HCT116 (cell line): ENCODE results near the gene NARF. TPM values are rescaled to one million over a fixed set of nuclear protein-coding genes. Genes with fewer than 3 reads are reported as not detected.
"Not testable (repeated sequence)": the region's sequence is repeated elsewhere in the genome, so short reads cannot be mapped to it uniquely, and the experiment has no call there.

ENCODE experiments used
- ATAC-seq: fragments of 200-7000 bp; cut with Tn5 transposase; 2 replicates; pipeline ENCODE4 v1.9.1; 2020; ENCODE audit warnings: mild to moderate bottlenecking, moderate library complexity
- BruUV-seq: library from RNA; stranded (reverse); fragments of 400-500 nt; replicated peaks from 2 replicates; lab custom pipeline; 2021; lab: Mats Ljungman, UMichigan
- CTCF ChIA-PET: fragments of 300-600 bp; sonication (Branson Sonifier 250); formaldehyde crosslinking; loops from one replicate; lab custom pipeline; 2021; ENCODE audit warnings: antibody characterized with exemption; lab: Charles Lee
- POLR2A ChIA-PET: fragments of 300-600, 350-600 bp; sonication (Branson Sonifier 250); formaldehyde crosslinking; loops from one replicate; lab custom pipeline; 2021; ENCODE audit warnings: antibody characterized with exemption; lab: Charles Lee
- RAD21 ChIA-PET, 2 experiments: fragments of 300-600 bp; sonication (Branson Sonifier 250); formaldehyde crosslinking; loops; one replicate each; lab custom pipeline; 2023; ENCODE audit warnings: low total read pairs in 2 of 2; ENCODE audit not compliant: uncharacterized antibody in 2 of 2, unreplicated experiment in 2 of 2, low non-redundant PET in 1 of 2; lab: Charles Lee
- DNase-seq: peaks from one replicate; pipeline ENCODE4 v3.0.0-alpha.2; 2010; ENCODE audit warnings: low read depth, low spot score
- H2AFZ ChIP-seq: fragments of 200-600 bp; shearing (Covaris generic), sonication (generic); 2 replicates; pipeline ENCODE4 v1.6.1; 2017; ENCODE audit warnings: low read depth, mixed run types, mixed read lengths, antibody characterized with exemption, low read length; ENCODE audit not compliant: poor library complexity, severe bottlenecking
- H3K27ac ChIP-seq: 2 replicates; pipeline ENCODE4 v1.5.1; 2012; ENCODE audit warnings: low read depth, low read length
- H3K27me3 ChIP-seq: fragments of 200-600 bp; sonication (generic); 2 replicates; pipeline ENCODE4 v1.6.1; 2016; ENCODE audit warnings: mixed run types, low read length, mixed read lengths; ENCODE audit not compliant: insufficient read depth
- H3K36me3 ChIP-seq, 2 experiments: fragments of 200-500 bp in 1 of 2; fragments of 200-600 bp in 1 of 2; sonication (Bioruptor generic) in 1 of 2; sonication (generic) in 1 of 2; 2 replicates each; pipeline versions ENCODE4 v1.5.1 to v1.6.1; 2014 to 2016; ENCODE audit warnings: low read length in 2 of 2, inconsistent platforms in 1 of 2, mixed read lengths in 1 of 2, mixed run types in 1 of 2; ENCODE audit not compliant: insufficient read depth in 2 of 2, control insufficient read depth in 1 of 2
- H3K4me1 ChIP-seq, 2 experiments: fragments of 200-600 bp in 1 of 2; sonication (generic) in 1 of 2; 2 replicates each; pipeline versions ENCODE4 v1.5.1 to v1.6.1; 2012 to 2017; ENCODE audit warnings: low read length in 2 of 2, inconsistent platforms in 1 of 2, mild to moderate bottlenecking in 1 of 2, mixed read lengths in 1 of 2, mixed run types in 1 of 2, moderate library complexity in 1 of 2; ENCODE audit not compliant: insufficient read depth in 2 of 2, control insufficient read depth in 1 of 2
- H3K4me2 ChIP-seq: fragments of 200-600 bp; sonication (generic); 2 replicates; pipeline ENCODE4 v1.6.1; 2017; ENCODE audit warnings: mixed run types, low read length, mixed read lengths
- H3K4me3 ChIP-seq, 2 experiments: fragments of 200-600 bp in 1 of 2; sonication (generic) in 1 of 2; replicated peaks in 1 of 2; 2 replicates each; pipeline ENCODE4 v1.5.1; 2011 to 2016; ENCODE audit warnings: low read length in 2 of 2, control low read depth in 1 of 2, low read depth in 1 of 2, mild to moderate bottlenecking in 1 of 2, mixed read lengths in 1 of 2, mixed run types in 1 of 2
- H3K79me2 ChIP-seq: fragments of 200-600 bp; sonication (generic); 2 replicates; pipeline ENCODE4 v1.6.1; 2017; ENCODE audit warnings: mild to moderate bottlenecking, mixed run types, low read length, moderate library complexity, mixed read lengths; ENCODE audit not compliant: insufficient read depth
- H3K9ac ChIP-seq: fragments of 200-600 bp; sonication (generic); 2 replicates; pipeline ENCODE4 v1.6.1; 2016; ENCODE audit warnings: low read length, mixed read lengths
- H3K9me2 ChIP-seq: fragments of 200-600 bp; sonication (generic), shearing (Covaris generic); 2 replicates; pipeline ENCODE4 v1.6.1; 2017; ENCODE audit warnings: mixed run types, mild to moderate bottlenecking, moderate library complexity; ENCODE audit not compliant: insufficient read depth
- H3K9me3 ChIP-seq, 2 experiments: fragments of 200-500 bp in 1 of 2; fragments of 200-600 bp in 1 of 2; sonication (Bioruptor generic) in 1 of 2; sonication (generic) in 1 of 2; 2 replicates each; pipeline ENCODE4 v1.6.1; 2014 to 2017; ENCODE audit warnings: low read length in 2 of 2, mixed read lengths in 2 of 2, inconsistent platforms in 1 of 2, low read depth in 1 of 2, mild to moderate bottlenecking in 1 of 2, mixed run types in 1 of 2, moderate library complexity in 1 of 2; ENCODE audit not compliant: control insufficient read depth in 1 of 2, insufficient read depth in 1 of 2
- H4K20me1 ChIP-seq: fragments of 200-600 bp; sonication (generic), shearing (Covaris generic); 2 replicates; pipeline ENCODE4 v1.6.1; 2017; ENCODE audit warnings: mixed run types, mild to moderate bottlenecking, moderate library complexity; ENCODE audit not compliant: insufficient read depth
- ATF3 ChIP-seq: IDR thresholded peaks from 2 replicates; pipeline ENCODE4 v1.6.1; 2012
- CEBPB ChIP-seq: IDR thresholded peaks from 2 replicates; pipeline ENCODE4 v1.6.1; 2012; ENCODE audit warnings: low read depth
- CTCF ChIP-seq, 3 experiments: fragments of 200-600 bp in 1 of 3; sonication (generic) in 1 of 3; IDR thresholded peaks in 2 of 3; conservative IDR thresholded peaks in 1 of 3; 2 replicates each; pipeline ENCODE4 v1.5.1; 2012 to 2017; ENCODE audit warnings: low read depth in 2 of 3, low read length in 2 of 3, antibody characterized with exemption in 1 of 3, borderline replicate concordance in 1 of 3, control low read depth in 1 of 3, mild to moderate bottlenecking in 1 of 3, mixed read lengths in 1 of 3, mixed run types in 1 of 3, moderate library complexity in 1 of 3; ENCODE audit not compliant: insufficient read depth in 1 of 3
- EGR1 ChIP-seq: IDR thresholded peaks from 2 replicates; pipeline ENCODE4 v1.6.1; 2012; ENCODE audit warnings: low read depth
- EZH2phosphoT487 ChIP-seq: fragments of 200-600 bp; IDR thresholded peaks from 2 replicates; pipeline ENCODE4 v1.6.1; 2018; ENCODE audit warnings: antibody characterized with exemption, borderline replicate concordance
- FOSL1 ChIP-seq: IDR thresholded peaks from 2 replicates; pipeline ENCODE4 v1.6.1; 2012; ENCODE audit warnings: low read depth
- JUND ChIP-seq: IDR thresholded peaks from 2 replicates; pipeline ENCODE4 v1.6.1; 2012
- MAX ChIP-seq: IDR thresholded peaks from 2 replicates; pipeline ENCODE4 v1.6.1; 2012
- RAD21 ChIP-seq: IDR thresholded peaks from 2 replicates; pipeline ENCODE4 v1.6.1; 2012; ENCODE audit warnings: low read depth, mild to moderate bottlenecking
- REST ChIP-seq: IDR thresholded peaks from 2 replicates; pipeline ENCODE4 v1.6.1; 2012; ENCODE audit warnings: low read depth
- SP1 ChIP-seq: IDR thresholded peaks from 2 replicates; pipeline ENCODE4 v1.6.1; 2012; ENCODE audit warnings: low read depth
- SRF ChIP-seq: IDR thresholded peaks from 2 replicates; pipeline ENCODE4 v1.6.1; 2012; ENCODE audit warnings: low read depth
- YY1 ChIP-seq: IDR thresholded peaks from 2 replicates; pipeline ENCODE4 v1.6.1; 2011; ENCODE audit warnings: low read length, low read depth, moderate library complexity, mild to moderate bottlenecking; ENCODE audit not compliant: insufficient replicate concordance; ENCODE audit errors: extremely low read depth
- ZFX ChIP-seq: fragments of 450-650 bp; IDR thresholded peaks from 2 replicates; pipeline ENCODE4 v1.6.1; 2017
- intact Hi-C: fragments of 100-400 bp; cut with micrococcal nuclease; formaldehyde crosslinking; loops from 2 replicates; pipeline ENCODE4 v1.10.0; 2022
- total RNA-seq: library from RNA; stranded (reverse); gene quantifications from one replicate; pipeline ENCODE4 v1.2.1, GENCODE V29; 2021; ENCODE audit not compliant: unreplicated experiment

Gene NARF
- total RNA-seq, 1 experiment from 2014 or later, result 91.8 TPM

- TF ChIP-seq SP1, result no peak
- no peak for TF ChIP-seq CEBPB
- TF ChIP-seq EZH2phosphoT487, result no peak
- TF ChIP-seq JUND, result no peak
- TF ChIP-seq MAX, result no peak
- no peak for TF ChIP-seq RAD21
- TF ChIP-seq EGR1, result no peak
- TF ChIP-seq SRF, result no peak
- TF ChIP-seq YY1, result no peak
- TF ChIP-seq ZFX, result no peak
- no peak for TF ChIP-seq REST
- no peak for TF ChIP-seq FOSL1
- TF ChIP-seq CTCF (IDR thresholded peaks at IDR 0.05 in 2 of 3, conservative IDR thresholded peaks at IDR 0.05 in 1 of 3; ENCODE audit: borderline replicate concordance in 1 of 3, insufficient read depth in 1 of 3, low read depth in 2 of 3, low read length in 2 of 3), result no peak
- no peak for TF ChIP-seq ATF3
- TF ChIP-seq, all 23 proteins: peak for 0
- no TSS peak for BruUV-seq
- Histone ChIP-seq H3K27ac (no peak overlapping the region), H3K9me2 (no peaks in the 10 kb centered on the region), H3K79me2 (no peaks in the 10 kb centered on the region), H3K4me3 (no peak overlapping the region), H4K20me1 (no peaks in the 10 kb centered on the region), H3K36me3 (no peaks in the 10 kb centered on the region), H3K9ac (no peak overlapping the region), H3K4me2 (no peak overlapping the region), H3K27me3 (no peaks in the 10 kb centered on the region), H2AFZ (no peak overlapping the region), H3K4me1 (peaks cover 0 to 3% of the 10 kb centered on the region in 2 experiments; a peak in 1 of 4 replicates), H3K9me3 (no peaks in the 10 kb centered on the region)
- RAD21 ChIA-PET, result no interaction called here
- CTCF ChIA-PET, result no interaction called here
- DNase-seq (no peak), ATAC-seq (no peak)
- POLR2A ChIA-PET, result no interaction called here
- intact Hi-C loops, result no loop called here
These were observed 49.2 kb downstream of the NARF start for GRCh38 chr17:82507631-82508175.

- H3K4me1 ChIP-seq, H2AFZ ChIP-seq, H3K9ac ChIP-seq, H3K9me3 ChIP-seq, H4K20me1 ChIP-seq, DNase-seq, H3K36me3 ChIP-seq, H3K27ac ChIP-seq, H3K9me2 ChIP-seq, POLR2A ChIA-PET, BruUV-seq, ATAC-seq, intact Hi-C loops, CTCF ChIA-PET, H3K27me3 ChIP-seq, H3K4me3 ChIP-seq, RAD21 ChIA-PET, H3K4me2 ChIP-seq, H3K79me2 ChIP-seq: not testable (repeated sequence)
These were observed 53.1 kb downstream of the NARF start for GRCh38 chr17:82511642-82512041.
